GM19463 (cell line): ENCODE data around the gene NTF3.

Source experiments
- ATAC-seq: cut with Tn5 transposase; IDR thresholded peaks from one replicate; pipeline ENCODE4 v1.9.1; 2021; ENCODE audit warnings: mild to moderate bottlenecking, moderate library complexity; ENCODE audit not compliant: unreplicated experiment

Gene NTF3

DNA sequence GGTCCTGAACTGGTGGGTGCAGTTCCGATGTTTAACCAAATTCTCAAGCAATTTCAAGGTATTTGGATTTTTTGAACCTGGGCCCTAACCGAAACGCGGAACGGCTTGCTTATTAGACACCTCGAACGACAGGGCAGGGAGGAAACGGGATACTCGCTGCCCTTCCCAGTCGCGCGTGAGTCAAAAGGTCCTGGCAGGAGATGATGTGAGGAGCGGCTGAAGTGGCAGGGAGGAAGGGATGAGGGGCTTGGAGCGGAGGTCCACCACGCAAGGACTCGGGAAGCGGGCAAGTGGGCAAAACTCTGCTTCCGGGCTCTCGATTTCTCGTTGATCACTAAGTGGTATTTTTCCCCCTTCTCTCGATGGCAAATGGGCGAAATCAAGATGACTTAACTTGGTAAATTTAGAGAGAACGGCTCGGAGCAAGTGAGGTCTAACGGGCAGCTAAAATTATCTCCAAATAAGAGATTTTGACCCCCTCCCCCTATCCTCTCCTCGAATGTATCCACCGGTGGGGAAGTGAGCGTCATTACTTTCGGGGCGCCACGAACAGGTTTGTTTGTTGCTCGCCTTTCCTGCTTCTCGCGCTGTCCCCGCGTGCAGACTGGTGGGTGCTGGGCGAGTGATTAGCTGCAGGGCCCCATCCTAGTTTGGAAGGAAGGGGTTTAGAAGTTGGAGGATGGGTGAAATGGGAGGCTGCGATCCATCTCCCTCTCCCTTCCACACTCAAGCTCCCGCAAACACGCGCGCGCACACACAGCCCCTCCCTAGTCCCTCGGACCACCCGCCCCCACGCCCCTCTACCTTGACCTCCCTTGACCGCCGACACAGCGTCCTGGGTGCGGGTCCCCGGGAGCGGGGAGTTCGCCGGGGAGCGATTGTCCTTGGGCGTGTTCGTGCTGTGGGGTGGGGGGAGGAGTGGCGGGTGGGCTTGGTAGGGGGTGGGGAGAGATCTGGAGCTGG, 986 bp upstream of the NTF3 start:
- ATAC-seq, result no peak

DNA sequence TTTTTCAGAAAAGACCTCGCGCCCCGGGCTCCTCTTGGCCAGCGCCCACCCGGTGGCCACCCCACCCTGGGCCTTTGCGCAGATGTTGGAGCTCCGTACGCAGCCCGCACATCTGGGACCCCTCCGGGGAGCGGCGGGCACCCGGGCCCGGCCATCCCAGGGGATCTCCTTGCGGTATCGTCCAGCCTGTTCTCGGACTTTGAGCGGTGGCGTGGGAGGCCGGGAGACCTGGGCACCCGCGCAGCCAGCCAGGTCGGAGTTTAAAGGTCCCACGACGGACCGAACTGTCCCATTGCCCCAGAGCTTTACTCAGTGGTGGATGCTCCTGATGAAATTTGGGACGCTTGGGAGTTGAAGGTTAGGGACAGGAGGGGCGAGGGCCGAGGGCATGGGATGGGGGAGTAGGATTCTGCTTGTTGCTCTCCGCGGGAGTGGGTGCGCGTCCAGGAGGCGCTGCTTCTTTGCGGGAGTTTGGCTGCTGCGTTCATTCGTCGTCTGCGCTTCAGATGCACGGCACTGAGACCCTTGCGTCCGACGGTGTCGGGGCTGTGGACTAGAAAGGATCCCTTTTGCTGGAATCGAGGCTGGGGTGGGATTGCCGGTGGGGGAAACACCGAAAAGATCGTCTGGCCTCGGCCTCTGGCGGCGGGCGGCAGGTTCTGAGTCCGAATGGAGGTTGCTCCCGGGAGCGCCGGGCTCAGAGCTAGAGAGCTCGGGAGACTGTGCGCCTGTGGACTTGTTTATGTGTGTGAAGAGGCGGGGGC, 1.4 kb downstream of the NTF3 start:
- ATAC-seq, result no peak

GRCh38 chr12:5433845-5434646, 2.1 kb downstream of the NTF3 start:
- ATAC-seq, result no peak

DNA sequence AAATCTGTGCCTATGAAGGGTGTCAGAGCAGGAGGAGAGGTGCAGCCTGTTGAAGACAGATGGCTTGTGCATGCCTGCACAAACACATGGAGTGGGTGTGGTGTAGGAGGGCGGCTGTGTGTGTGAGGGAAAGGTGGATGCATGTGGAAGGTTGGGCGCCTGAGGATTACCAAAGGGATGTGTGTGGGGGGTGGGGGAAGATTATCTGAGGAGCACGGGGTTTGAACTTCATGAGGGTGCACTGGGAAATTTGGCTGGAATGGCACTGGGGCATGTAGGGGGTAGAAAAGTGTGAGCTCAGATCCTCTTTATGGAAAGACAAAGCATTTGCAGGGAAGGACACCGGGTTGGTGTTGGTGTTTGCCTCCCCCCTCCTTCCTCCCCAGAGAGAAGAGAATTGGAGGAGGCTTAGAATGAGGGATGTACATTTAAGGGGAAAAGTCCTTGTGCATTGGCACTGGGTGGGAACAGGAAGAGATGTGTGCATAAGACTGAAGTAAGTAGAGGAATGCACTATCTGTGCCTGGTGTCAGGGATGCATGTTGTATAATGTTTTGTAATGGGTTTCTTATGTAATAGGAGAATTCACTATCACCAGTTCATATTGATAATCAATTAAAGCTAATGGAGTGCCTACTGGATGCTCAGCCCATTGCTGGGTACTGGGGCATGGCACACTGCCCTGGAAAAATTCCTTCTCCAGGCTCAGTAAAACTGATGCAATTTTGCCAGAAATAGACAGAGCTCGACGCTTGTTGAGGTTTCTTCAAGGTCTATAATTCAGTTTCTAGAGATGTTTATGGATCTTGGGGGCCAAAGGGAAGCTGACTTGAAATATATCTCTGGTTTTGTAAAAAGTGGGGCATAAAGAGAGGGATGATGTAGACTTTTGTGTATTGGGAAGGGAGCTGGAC, 3.0 kb downstream of the NTF3 start:
- ATAC-seq, result no peak

- no peak for ATAC-seq
Measured at GRCh38 chr12:5437182-5437583, 5.3 kb downstream of the NTF3 start.

- ATAC-seq, result no peak
Measured at GRCh38 chr12:5437589-5437988, 5.7 kb downstream of the NTF3 start.

DNA sequence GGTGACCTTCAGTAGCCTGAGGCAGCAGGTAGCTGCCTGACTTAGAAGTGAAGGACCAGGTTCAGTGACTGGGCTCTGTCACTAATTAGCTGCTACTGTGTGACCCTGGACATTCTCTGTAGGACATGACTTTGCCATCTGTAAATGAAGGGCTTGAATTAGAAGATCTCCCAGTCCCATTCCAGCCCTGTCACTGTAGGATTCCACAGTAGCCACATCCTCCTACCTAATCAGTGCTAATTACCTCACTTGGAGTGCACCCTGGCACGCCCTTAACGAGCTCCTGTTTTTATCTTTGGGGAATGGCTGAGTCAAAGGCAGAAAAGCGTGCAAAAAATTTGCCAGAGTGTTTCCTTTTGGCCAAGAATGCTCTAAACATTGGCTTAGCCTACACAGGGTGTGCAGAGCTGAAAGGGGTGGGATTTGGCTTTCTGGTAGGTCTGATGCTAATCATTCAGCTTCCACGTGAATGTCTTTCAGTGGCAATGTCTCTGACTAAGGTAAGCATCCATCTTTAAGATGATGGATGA, 6.8 kb downstream of the NTF3 start:
- no peak for ATAC-seq

DNA sequence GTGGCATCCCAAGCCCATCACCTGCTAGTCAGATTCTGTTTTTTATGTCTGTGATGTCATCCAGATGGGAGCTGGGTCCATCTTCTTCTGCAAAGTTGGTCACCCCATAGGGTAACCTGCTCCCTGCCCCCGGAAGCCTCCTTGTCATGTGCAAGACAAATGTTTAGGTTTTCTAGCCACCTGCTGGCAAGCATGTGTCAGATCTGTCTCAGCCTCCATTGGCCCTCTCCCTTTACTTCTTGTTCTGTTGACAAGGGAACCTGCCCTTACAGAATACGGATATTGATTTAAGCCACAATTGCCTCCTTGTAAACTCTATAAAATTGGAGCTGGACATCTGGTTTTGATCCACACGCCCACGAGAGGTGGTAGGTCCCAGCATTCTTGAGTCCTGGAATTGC, 7.5 kb downstream of the NTF3 start:
- no peak for ATAC-seq

DNA sequence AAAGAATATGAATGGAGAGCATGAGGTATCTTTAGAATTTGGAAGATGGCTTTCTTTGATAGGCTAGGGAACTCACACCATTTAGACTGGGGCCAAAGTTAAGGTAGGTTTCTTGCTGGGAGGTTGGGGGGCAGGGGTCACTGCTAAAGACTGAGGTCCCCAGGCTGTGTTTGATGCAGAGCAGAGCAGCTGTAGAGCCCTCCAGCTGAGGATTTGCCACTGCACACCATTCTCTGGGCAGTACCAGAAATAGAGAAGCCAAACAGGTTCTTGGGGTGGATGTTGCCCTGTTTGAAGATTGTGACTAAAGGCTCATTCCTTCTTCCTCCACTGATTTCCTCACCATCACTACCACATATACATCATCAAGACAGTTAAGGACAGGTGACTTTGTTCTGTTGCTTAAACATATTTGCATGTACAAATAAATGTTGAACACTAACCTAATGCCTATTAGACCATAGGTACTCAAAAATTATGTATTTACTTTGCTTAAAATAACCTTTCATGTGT, 7.9 kb downstream of the NTF3 start:
- ATAC-seq, result no peak

- no peak for ATAC-seq
Measured at GRCh38 chr12:5440978-5441377, 9.1 kb downstream of the NTF3 start.

DNA sequence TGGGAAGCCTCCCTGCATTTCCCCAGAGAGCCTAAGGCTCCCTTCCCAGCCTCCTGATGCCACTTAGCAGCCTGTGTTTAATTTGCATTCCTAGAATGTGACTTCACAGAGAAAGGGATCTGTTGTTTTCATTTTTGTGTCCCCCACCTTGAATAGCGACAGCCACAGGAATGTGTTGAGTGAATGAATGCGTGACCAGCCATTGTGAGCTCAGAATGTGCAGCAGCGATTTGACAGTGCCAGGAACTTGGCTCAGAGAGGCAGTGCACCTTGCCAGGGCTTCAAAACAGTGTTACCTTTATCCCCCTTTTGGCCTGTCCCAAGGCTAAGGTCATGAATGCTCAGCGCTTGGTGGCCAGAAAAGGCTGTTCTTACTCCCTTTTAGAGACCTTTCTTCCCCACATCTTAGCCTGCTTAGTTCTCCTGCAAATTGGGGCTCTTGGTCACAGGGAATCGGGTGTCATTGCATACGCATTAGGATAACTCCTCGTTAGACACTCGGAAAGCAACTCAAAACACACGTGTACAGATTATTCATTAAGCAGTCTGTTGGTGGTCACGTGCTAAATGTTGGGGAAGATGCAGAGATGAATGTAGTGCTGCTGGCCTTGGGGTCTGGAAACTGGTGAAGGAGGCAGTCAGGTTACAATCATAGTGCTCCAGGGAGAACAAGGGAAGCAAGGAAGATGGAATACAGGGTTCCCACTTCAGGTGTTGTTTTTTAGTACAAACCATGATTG, 9.8 kb downstream of the NTF3 start:
- no peak for ATAC-seq

DNA sequence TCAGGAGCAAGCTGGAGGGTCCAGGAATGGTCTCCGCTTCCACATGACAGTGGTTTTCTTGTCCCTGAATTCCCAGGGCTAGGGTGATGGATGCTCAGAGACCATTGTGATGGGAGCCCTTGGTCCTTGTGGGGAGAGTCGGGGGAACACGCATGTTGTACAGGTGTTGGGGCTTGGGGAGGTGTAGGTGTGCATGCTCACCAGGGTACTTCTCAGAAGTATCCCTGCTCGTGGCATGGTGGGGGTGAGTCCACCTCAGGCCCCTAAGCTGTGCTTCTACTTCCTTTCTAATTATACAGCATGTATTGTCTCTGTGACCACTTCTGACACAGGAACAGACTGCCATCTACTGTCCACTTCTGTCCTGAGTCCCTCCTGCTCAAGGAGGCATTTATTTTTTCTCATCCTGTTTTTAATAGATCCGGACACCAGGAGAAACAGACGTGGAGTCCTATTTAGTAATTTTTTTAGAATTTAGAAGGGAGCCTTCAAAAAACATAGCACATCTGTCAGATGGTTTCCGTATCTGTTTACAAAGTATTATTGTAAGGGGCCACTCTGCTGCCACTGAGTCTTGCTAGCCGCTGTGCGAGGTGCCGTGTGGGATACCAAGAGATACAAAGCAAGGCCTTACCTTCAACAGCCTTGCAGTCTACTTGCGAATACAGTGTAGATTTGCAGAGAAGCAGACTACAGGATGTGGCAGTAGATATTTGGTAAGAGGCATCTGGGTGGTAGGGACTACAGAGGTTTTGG, 10.5 kb downstream of the NTF3 start:
- ATAC-seq, result no peak

DNA sequence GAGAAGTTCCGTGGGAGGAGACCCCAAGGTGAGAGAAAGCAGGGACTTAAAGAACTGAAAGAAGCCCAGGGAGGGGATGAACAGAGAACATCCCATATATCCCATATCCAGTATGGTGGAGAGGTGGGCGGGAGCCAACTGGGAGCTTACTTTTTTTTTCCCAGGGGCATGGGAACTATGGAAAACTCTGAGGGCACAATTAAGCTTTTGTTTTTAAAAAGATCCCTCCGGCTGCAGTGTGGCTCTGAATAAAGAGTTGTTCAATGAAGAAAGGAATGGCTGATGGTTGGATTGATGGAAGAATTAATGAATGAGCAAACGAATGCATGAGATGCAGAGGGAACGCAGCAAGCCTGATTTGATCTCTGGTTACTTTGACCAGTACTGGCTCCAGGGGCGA, 12.6 kb downstream of the NTF3 start:
- no peak for ATAC-seq

DNA sequence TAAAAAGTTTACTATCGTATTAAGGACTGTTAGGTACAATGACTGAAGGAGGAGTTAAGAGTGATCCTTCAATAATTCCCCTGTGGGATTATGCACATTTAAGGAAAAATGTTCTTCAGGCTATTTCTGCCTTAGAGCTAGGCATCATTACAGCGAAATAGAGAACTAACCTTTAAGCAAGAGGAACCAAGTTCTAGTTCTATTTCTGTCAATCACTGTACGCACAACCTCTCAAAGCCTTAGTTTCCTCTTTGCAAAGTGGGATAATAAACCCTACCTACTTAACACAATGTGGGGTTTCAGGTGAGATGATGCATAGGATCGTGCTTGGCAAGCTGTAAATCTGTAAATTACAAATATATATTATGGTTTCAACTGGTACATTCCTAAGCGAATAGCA, 15.4 kb downstream of the NTF3 start:
- no peak for ATAC-seq

GRCh38 chr12:5451251-5451650, 19.3 kb downstream of the NTF3 start:
- no peak for ATAC-seq

DNA sequence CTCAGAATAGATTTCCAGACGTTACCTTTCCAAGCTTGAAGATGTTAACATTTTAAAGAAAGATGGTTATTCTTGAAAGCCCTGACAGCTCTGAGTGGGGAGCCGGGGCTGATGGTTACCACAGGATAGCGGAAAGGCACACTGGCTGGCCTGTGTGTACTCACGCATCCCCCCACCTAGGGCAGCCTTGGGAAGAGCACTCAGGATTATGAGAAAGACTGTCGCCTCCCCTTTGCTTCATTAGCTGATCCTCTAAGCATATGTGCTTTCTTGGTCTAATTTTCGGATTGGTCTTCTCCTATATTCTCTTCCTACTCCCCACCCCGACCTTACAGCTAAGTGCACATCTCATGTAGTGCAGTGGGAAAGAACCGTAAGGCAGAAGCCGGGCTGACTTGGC, 20.7 kb downstream of the NTF3 start:
- no peak for ATAC-seq

GRCh38 chr12:5453466-5453865, 21.6 kb downstream of the NTF3 start:
- no peak for ATAC-seq

GRCh38 chr12:5455045-5455444, 23.1 kb downstream of the NTF3 start:
- no peak for ATAC-seq
